Stimulated activated CD8-positive, alpha-beta memory T cell treated with anti-CD3 and anti-CD28 coated beads, Interleukin-2, amount 100 ng/mL, for 1 hour (primary cell): Measurements from ENCODE around the gene STK32C.
"Not testable (repeated sequence)": the region's sequence is repeated elsewhere in the genome, so short reads cannot be mapped to it uniquely, and the experiment has no call there.

Experiments used
- DNase-seq, 2 donors: peaks; one replicate each; pipeline ENCODE4 v3.0.0-alpha.2; 2020; ENCODE audit warnings: low read depth in 2 of 2

The STK32C gene

GRCh38 chr10:132232023-132232951, 75.5 kb downstream of the STK32C start:
- no peak for DNase-seq

GRCh38 chr10:132231656-132232022, 76.1 kb downstream of the STK32C start:
- no peak for DNase-seq

GRCh38 chr10:132230557-132231210, 77.1 kb downstream of the STK32C start:
- no peak for DNase-seq

- DNase-seq = no peak
Observed at GRCh38 chr10:132229834-132230556, 77.8 kb downstream of the STK32C start.

- no peak for DNase-seq
Observed at GRCh38 chr10:132229096-132229495, 78.7 kb downstream of the STK32C start.

- no peak for DNase-seq
Observed at GRCh38 chr10:132228616-132229015, 79.1 kb downstream of the STK32C start.

GRCh38 chr10:132227851-132228390, 79.8 kb downstream of the STK32C start:
- no peak for DNase-seq

GRCh38 chr10:132226586-132227405, 81.0 kb downstream of the STK32C start:
- DNase-seq = no peak

- DNase-seq = no peak
Observed at GRCh38 chr10:132225849-132226205, 81.9 kb downstream of the STK32C start.

- DNase-seq = no peak
Observed at GRCh38 chr10:132225073-132225848, 82.5 kb downstream of the STK32C start.

GRCh38 chr10:132224343-132225072, 83.2 kb downstream of the STK32C start:
- DNase-seq = no peak

GRCh38 chr10:132223611-132224342, 84.0 kb downstream of the STK32C start:
- DNase-seq = no peak

GRCh38 chr10:132223156-132223590, 84.6 kb downstream of the STK32C start:
- peak; percentile 6 to 31 for DNase-seq

GRCh38 chr10:132222726-132223125, 85.0 kb downstream of the STK32C start:
- no peak for DNase-seq

GRCh38 chr10:132220996-132221395, 86.8 kb downstream of the STK32C start:
- DNase-seq = not testable (repeated sequence)

GRCh38 chr10:132220061-132220460, 87.7 kb downstream of the STK32C start:
- DNase-seq = no peak

- DNase-seq = no peak
Observed at GRCh38 chr10:132219486-132219885, 88.3 kb downstream of the STK32C start.

- DNase-seq = not testable (repeated sequence)
Observed at GRCh38 chr10:132216441-132216840, 91.3 kb downstream of the STK32C start.

- DNase-seq = no peak
Observed at GRCh38 chr10:132213917-132214316, 93.8 kb downstream of the STK32C start.
